HCT116 (cell line): ENCODE measurements around the gene PRODH. TPM values are rescaled to one million over a fixed set of nuclear protein-coding genes. Genes with fewer than 3 reads are reported as not detected.
"Not testable (repeated sequence)": the region's sequence is repeated elsewhere in the genome, so short reads cannot be mapped to it uniquely, and the experiment has no call there.

Experiments used
- ATAC-seq: fragments of 200-7000 bp; cut with Tn5 transposase; 2 replicates; pipeline ENCODE4 v1.9.1; 2020; ENCODE audit warnings: mild to moderate bottlenecking, moderate library complexity
- BruUV-seq: library from RNA; stranded (reverse); fragments of 400-500 nt; replicated peaks from 2 replicates; lab custom pipeline; 2021; lab: Mats Ljungman, UMichigan
- CTCF ChIA-PET: fragments of 300-600 bp; sonication (Branson Sonifier 250); formaldehyde crosslinking; loops from one replicate; lab custom pipeline; 2021; ENCODE audit warnings: antibody characterized with exemption; lab: Charles Lee
- POLR2A ChIA-PET: fragments of 300-600, 350-600 bp; sonication (Branson Sonifier 250); formaldehyde crosslinking; loops from one replicate; lab custom pipeline; 2021; ENCODE audit warnings: antibody characterized with exemption; lab: Charles Lee
- RAD21 ChIA-PET, 2 experiments: fragments of 300-600 bp; sonication (Branson Sonifier 250); formaldehyde crosslinking; loops; one replicate each; lab custom pipeline; 2023; ENCODE audit warnings: low total read pairs in 2 of 2; ENCODE audit not compliant: uncharacterized antibody in 2 of 2, unreplicated experiment in 2 of 2, low non-redundant PET in 1 of 2; lab: Charles Lee
- DNase-seq: peaks from one replicate; pipeline ENCODE4 v3.0.0-alpha.2; 2010; ENCODE audit warnings: low read depth, low spot score
- H2AFZ ChIP-seq: fragments of 200-600 bp; shearing (Covaris generic), sonication (generic); 2 replicates; pipeline ENCODE4 v1.6.1; 2017; ENCODE audit warnings: low read depth, mixed run types, mixed read lengths, antibody characterized with exemption, low read length; ENCODE audit not compliant: poor library complexity, severe bottlenecking
- H3K27ac ChIP-seq: 2 replicates; pipeline ENCODE4 v1.5.1; 2012; ENCODE audit warnings: low read depth, low read length
- H3K27me3 ChIP-seq: fragments of 200-600 bp; sonication (generic); 2 replicates; pipeline ENCODE4 v1.6.1; 2016; ENCODE audit warnings: mixed run types, low read length, mixed read lengths; ENCODE audit not compliant: insufficient read depth
- H3K36me3 ChIP-seq, 2 experiments: fragments of 200-500 bp in 1 of 2; fragments of 200-600 bp in 1 of 2; sonication (Bioruptor generic) in 1 of 2; sonication (generic) in 1 of 2; 2 replicates each; pipeline versions ENCODE4 v1.5.1 to v1.6.1; 2014 to 2016; ENCODE audit warnings: low read length in 2 of 2, inconsistent platforms in 1 of 2, mixed read lengths in 1 of 2, mixed run types in 1 of 2; ENCODE audit not compliant: insufficient read depth in 2 of 2, control insufficient read depth in 1 of 2
- H3K4me1 ChIP-seq, 2 experiments: fragments of 200-600 bp in 1 of 2; sonication (generic) in 1 of 2; 2 replicates each; pipeline versions ENCODE4 v1.5.1 to v1.6.1; 2012 to 2017; ENCODE audit warnings: low read length in 2 of 2, inconsistent platforms in 1 of 2, mild to moderate bottlenecking in 1 of 2, mixed read lengths in 1 of 2, mixed run types in 1 of 2, moderate library complexity in 1 of 2; ENCODE audit not compliant: insufficient read depth in 2 of 2, control insufficient read depth in 1 of 2
- H3K4me2 ChIP-seq: fragments of 200-600 bp; sonication (generic); 2 replicates; pipeline ENCODE4 v1.6.1; 2017; ENCODE audit warnings: mixed run types, low read length, mixed read lengths
- H3K4me3 ChIP-seq, 2 experiments: fragments of 200-600 bp in 1 of 2; sonication (generic) in 1 of 2; replicated peaks in 1 of 2; 2 replicates each; pipeline ENCODE4 v1.5.1; 2011 to 2016; ENCODE audit warnings: low read length in 2 of 2, control low read depth in 1 of 2, low read depth in 1 of 2, mild to moderate bottlenecking in 1 of 2, mixed read lengths in 1 of 2, mixed run types in 1 of 2
- H3K79me2 ChIP-seq: fragments of 200-600 bp; sonication (generic); 2 replicates; pipeline ENCODE4 v1.6.1; 2017; ENCODE audit warnings: mild to moderate bottlenecking, mixed run types, low read length, moderate library complexity, mixed read lengths; ENCODE audit not compliant: insufficient read depth
- H3K9ac ChIP-seq: fragments of 200-600 bp; sonication (generic); 2 replicates; pipeline ENCODE4 v1.6.1; 2016; ENCODE audit warnings: low read length, mixed read lengths
- H3K9me2 ChIP-seq: fragments of 200-600 bp; sonication (generic), shearing (Covaris generic); 2 replicates; pipeline ENCODE4 v1.6.1; 2017; ENCODE audit warnings: mixed run types, mild to moderate bottlenecking, moderate library complexity; ENCODE audit not compliant: insufficient read depth
- H3K9me3 ChIP-seq, 2 experiments: fragments of 200-500 bp in 1 of 2; fragments of 200-600 bp in 1 of 2; sonication (Bioruptor generic) in 1 of 2; sonication (generic) in 1 of 2; 2 replicates each; pipeline ENCODE4 v1.6.1; 2014 to 2017; ENCODE audit warnings: low read length in 2 of 2, mixed read lengths in 2 of 2, inconsistent platforms in 1 of 2, low read depth in 1 of 2, mild to moderate bottlenecking in 1 of 2, mixed run types in 1 of 2, moderate library complexity in 1 of 2; ENCODE audit not compliant: control insufficient read depth in 1 of 2, insufficient read depth in 1 of 2
- H4K20me1 ChIP-seq: fragments of 200-600 bp; sonication (generic), shearing (Covaris generic); 2 replicates; pipeline ENCODE4 v1.6.1; 2017; ENCODE audit warnings: mixed run types, mild to moderate bottlenecking, moderate library complexity; ENCODE audit not compliant: insufficient read depth
- intact Hi-C: fragments of 100-400 bp; cut with micrococcal nuclease; formaldehyde crosslinking; loops from 2 replicates; pipeline ENCODE4 v1.10.0; 2022
- total RNA-seq: library from RNA; stranded (reverse); gene quantifications from one replicate; pipeline ENCODE4 v1.2.1, GENCODE V29; 2021; ENCODE audit not compliant: unreplicated experiment

The PRODH gene
- total RNA-seq, 1 experiment from 2014 or later, result 3.2 TPM

GRCh38 chr22:18896037-18896657 lies 39.9 kb downstream of the PRODH start:
- POLR2A ChIA-PET, CTCF ChIA-PET, H4K20me1 ChIP-seq, H3K4me2 ChIP-seq, H3K4me3 ChIP-seq, RAD21 ChIA-PET, intact Hi-C loops, H2AFZ ChIP-seq, H3K9me2 ChIP-seq, DNase-seq, H3K9me3 ChIP-seq, H3K79me2 ChIP-seq, H3K36me3 ChIP-seq, H3K9ac ChIP-seq, H3K27me3 ChIP-seq, BruUV-seq, ATAC-seq, H3K27ac ChIP-seq, H3K4me1 ChIP-seq: not testable (repeated sequence)

- POLR2A ChIA-PET, intact Hi-C loops, H3K27ac ChIP-seq, H4K20me1 ChIP-seq, H3K79me2 ChIP-seq, DNase-seq, H2AFZ ChIP-seq, H3K4me1 ChIP-seq, H3K9ac ChIP-seq, H3K4me3 ChIP-seq, H3K9me2 ChIP-seq, RAD21 ChIA-PET, H3K4me2 ChIP-seq, H3K9me3 ChIP-seq, ATAC-seq, BruUV-seq, CTCF ChIA-PET, H3K36me3 ChIP-seq, H3K27me3 ChIP-seq: not testable (repeated sequence)
These were observed 42.3 kb downstream of the PRODH start for GRCh38 chr22:18893775-18894174.

GRCh38 chr22:18890510-18891192 lies 45.4 kb downstream of the PRODH start:
- H3K79me2 ChIP-seq, ATAC-seq, H3K27ac ChIP-seq, H3K4me2 ChIP-seq, RAD21 ChIA-PET, H2AFZ ChIP-seq, BruUV-seq, POLR2A ChIA-PET, H3K27me3 ChIP-seq, H3K9me3 ChIP-seq, H3K36me3 ChIP-seq, DNase-seq, H3K9ac ChIP-seq, H4K20me1 ChIP-seq, H3K9me2 ChIP-seq, CTCF ChIA-PET, H3K4me1 ChIP-seq, H3K4me3 ChIP-seq, intact Hi-C loops: not testable (repeated sequence)
